Fibroblast of lung (primary cell): ENCODE results near the gene PCDHGB6. TPM values are rescaled to one million over a fixed set of nuclear protein-coding genes. Genes with fewer than 3 reads are reported as not detected.

Experiments
- DNase-seq, 2 donors: peaks; one replicate each; pipeline versions ENCODE4 v3.0.0 to v3.0.0-alpha.2; 2010; ENCODE audit warnings: low read depth in 2 of 2
- H2AFZ ChIP-seq: 2 replicates; pipeline ENCODE4 v1.5.1; 2012; ENCODE audit warnings: low read length, control low read depth, inconsistent platforms
- H3K27ac ChIP-seq: 2 replicates; pipeline ENCODE4 v1.5.1; 2011; ENCODE audit warnings: low read length, control low read depth; ENCODE audit not compliant: insufficient read depth
- H3K27me3 ChIP-seq: 2 replicates; pipeline ENCODE4 v1.5.1; 2011; ENCODE audit warnings: mild to moderate bottlenecking, low read length; ENCODE audit not compliant: control insufficient read depth, insufficient read depth
- H3K36me3 ChIP-seq: 2 replicates; pipeline ENCODE4 v1.5.1; 2011; ENCODE audit warnings: low read length; ENCODE audit not compliant: control insufficient read depth, insufficient read depth
- H3K4me1 ChIP-seq: 2 replicates; pipeline ENCODE4 v1.5.1; 2011; ENCODE audit warnings: low read length; ENCODE audit not compliant: control insufficient read depth, insufficient read depth; ENCODE audit errors: extremely low read depth
- H3K4me2 ChIP-seq: 2 replicates; pipeline ENCODE4 v1.5.1; 2011; ENCODE audit warnings: low read length, control low read depth; ENCODE audit not compliant: insufficient read depth; ENCODE audit errors: extremely low read depth
- H3K4me3 ChIP-seq, 4 experiments: fragments of 200-600 bp in 1 of 4; sonication (generic) in 1 of 4; replicated peaks in 1 of 4; 2 replicates each; pipeline ENCODE4 v1.5.1; 2011 to 2016; ENCODE audit warnings: low read length in 4 of 4, low read depth in 3 of 4, mild to moderate bottlenecking in 3 of 4, control low read depth in 2 of 4, inconsistent platforms in 1 of 4, mixed read lengths in 1 of 4; ENCODE audit not compliant: insufficient read depth in 1 of 4; ENCODE audit errors: control extremely low read depth in 1 of 4
- H3K79me2 ChIP-seq: 2 replicates; pipeline ENCODE4 v1.5.1; 2012; ENCODE audit warnings: mild to moderate bottlenecking, low read length, inconsistent platforms; ENCODE audit not compliant: control insufficient read depth, insufficient read depth
- H3K9ac ChIP-seq: 2 replicates; pipeline ENCODE4 v1.5.1; 2011; ENCODE audit warnings: mild to moderate bottlenecking, low read length, control low read depth; ENCODE audit not compliant: insufficient read depth
- H3K9me3 ChIP-seq: 2 replicates; pipeline ENCODE4 v1.5.1; 2012; ENCODE audit warnings: low read depth, low read length; ENCODE audit not compliant: control insufficient read depth, insufficient read depth
- H4K20me1 ChIP-seq: 2 replicates; pipeline ENCODE4 v1.5.1; 2011; ENCODE audit warnings: low read length; ENCODE audit not compliant: control insufficient read depth, insufficient read depth; ENCODE audit errors: extremely low read depth
- CTCF ChIP-seq, 2 donors: IDR thresholded peaks in 1 of 2; conservative IDR thresholded peaks in 1 of 2; 1 replicate in 1 of 2; 2 replicates in 1 of 2; pipeline ENCODE4 v1.5.1; 2011 to 2012; ENCODE audit warnings: low read length in 2 of 2, control low read depth in 1 of 2, inconsistent platforms in 1 of 2, low read depth in 1 of 2, mild to moderate bottlenecking in 1 of 2
- EZH2 ChIP-seq: IDR thresholded peaks from 2 replicates; pipeline ENCODE4 v1.5.1; 2012; ENCODE audit warnings: low read length, control low read depth, mild to moderate bottlenecking; ENCODE audit errors: missing control alignments
- polyA plus RNA-seq, 2 donors: library from polyadenylated mRNA; depleted of rRNA in 1 of 2; stranded (reverse) in 1 of 2; unstranded in 1 of 2; fragments of >200 nt; gene quantifications; 2 replicates each; pipeline ENCODE4 v1.2.1, GENCODE V29; 2011 to 2012; ENCODE audit warnings: missing spikeins in 1 of 2
- total RNA-seq: library from RNA; depleted of rRNA; stranded (reverse); fragments of >200 nt; gene quantifications from 2 replicates; pipeline ENCODE4 v1.2.1, GENCODE V29; 2014

The PCDHGB6 gene
- total and polyA plus RNA-seq, 2 donors (not counting 1 experiment from before 2014, with no cell fraction given): 2.6 to 4.3 TPM

- peak within 1 kb of the TSS; percentile 26 to 66 (median 50) for H3K4me3 ChIP-seq
- peak; percentile 56 to 75 for DNase-seq
- peak within 1 kb of the TSS; percentile 13 for H3K27ac ChIP-seq
- H3K36me3 ChIP-seq: peaks cover 2% of the 10 kb centered on the region
- peak; percentile 45 to 62 for TF ChIP-seq CTCF (conservative IDR thresholded peaks at IDR 0.05 in 1 of 2, IDR thresholded peaks at IDR 0.05 in 1 of 2; ENCODE audit: low read depth in 1 of 2, low read length in 2 of 2)
- no peak for TF ChIP-seq EZH2
- no peaks in the 10 kb centered on the region for H3K79me2 ChIP-seq
- H3K9ac ChIP-seq: no peak within 1 kb of the TSS
- H4K20me1 ChIP-seq: no peaks in the 10 kb centered on the region
- H2AFZ ChIP-seq: no peak within 1 kb of the TSS
- peak within 1 kb of the TSS; percentile 42 for H3K4me2 ChIP-seq
- H3K4me1 ChIP-seq: no peaks in the 10 kb centered on the region
- no peaks in the 10 kb centered on the region for H3K27me3 ChIP-seq
- peaks cover 11% of the 10 kb centered on the region for H3K9me3 ChIP-seq
Observed at GRCh38 chr5:141420855-141421488, 13.2 kb downstream of the PCDHGB6 start, which contains the start of gene PCDHGA11. Gene PCDHGA11, plus strand, starts transcription at chr5:141421051. Its CDS starts 177 bp downstream, at chr5:141421228.

- Histone ChIP-seq H2AFZ (no peak overlapping the region), H3K27me3 (no peaks in the 10 kb centered on the region), H3K4me3 (peak overlapping the region; percentile 26 to 66 (median 50)), H3K4me1 (no peaks in the 10 kb centered on the region), H3K27ac (no peak overlapping the region), H3K9ac (no peak overlapping the region), H3K9me3 (peaks cover 11% of the 10 kb centered on the region), H4K20me1 (no peaks in the 10 kb centered on the region), H3K36me3 (peaks cover 2% of the 10 kb centered on the region), H3K4me2 (peak overlapping the region; percentile 42), H3K79me2 (no peaks in the 10 kb centered on the region)
- TF ChIP-seq CTCF (conservative IDR thresholded peaks at IDR 0.05 in 1 of 2, IDR thresholded peaks at IDR 0.05 in 1 of 2; ENCODE audit: low read depth in 1 of 2, low read length in 2 of 2) (no peak), EZH2 (no peak)
- peak in 1 of 2 donors; percentile 34 for DNase-seq
Observed at GRCh38 chr5:141421489-141421855, 13.7 kb downstream of the PCDHGB6 start.

GRCh38 chr5:141422742-141423291 is 15.0 kb downstream of the PCDHGB6 start:
- H3K4me2 ChIP-seq: peak overlapping the region; percentile 3
- H3K4me1 ChIP-seq: no peaks in the 10 kb centered on the region
- H3K4me3 ChIP-seq: no peak overlapping the region
- no peaks in the 10 kb centered on the region for H3K27me3 ChIP-seq
- H3K9me3 ChIP-seq: peaks cover 17% of the 10 kb centered on the region
- no peak overlapping the region for H3K27ac ChIP-seq
- TF ChIP-seq EZH2: no peak
- TF ChIP-seq CTCF (conservative IDR thresholded peaks at IDR 0.05 in 1 of 2, IDR thresholded peaks at IDR 0.05 in 1 of 2; ENCODE audit: low read depth in 1 of 2, low read length in 2 of 2): no peak
- H3K36me3 ChIP-seq: peaks cover 4% of the 10 kb centered on the region
- H2AFZ ChIP-seq: no peak overlapping the region
- H3K9ac ChIP-seq: no peak overlapping the region
- H4K20me1 ChIP-seq: no peaks in the 10 kb centered on the region
- no peaks in the 10 kb centered on the region for H3K79me2 ChIP-seq
- no peak for DNase-seq
